Stromal cell of bone marrow (primary cell): Measurements from ENCODE around the gene IQSEC1.
A peak's percentile ranks its signal among the peaks of the same experiment; 100 is the strongest.
"Not testable (repeated sequence)": the region's sequence is repeated elsewhere in the genome, so short reads cannot be mapped to it uniquely, and the experiment has no call there.

Source experiments
- DNase-seq: peaks from one replicate; pipeline ENCODE4 v3.0.0-alpha.2; 2012; ENCODE audit warnings: low read depth

The IQSEC1 gene

DNA sequence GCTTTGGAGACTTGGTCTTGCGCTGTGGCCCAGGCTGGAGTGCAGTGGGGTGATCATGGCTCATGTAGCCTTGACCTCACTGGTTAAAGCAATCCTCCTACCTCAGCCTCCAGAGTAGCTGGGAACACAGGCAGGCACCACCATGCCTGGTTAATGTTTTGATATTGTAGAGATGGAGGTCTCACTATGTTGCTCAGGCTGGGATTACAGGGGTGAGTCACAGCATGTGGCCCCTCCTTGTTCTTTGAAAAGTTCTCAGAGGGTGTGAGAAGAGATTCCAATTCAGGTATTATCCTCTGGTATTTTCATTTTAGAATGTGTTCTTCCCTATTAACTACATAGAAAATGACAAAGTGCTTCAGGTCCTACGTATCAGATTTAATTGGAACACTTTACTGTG lies 180.0 kb downstream of the IQSEC1 start:
- no peak for DNase-seq

- DNase-seq = no peak
These were observed 180.4 kb downstream of the IQSEC1 start for GRCh38 chr3:12892840-12893189.

DNA sequence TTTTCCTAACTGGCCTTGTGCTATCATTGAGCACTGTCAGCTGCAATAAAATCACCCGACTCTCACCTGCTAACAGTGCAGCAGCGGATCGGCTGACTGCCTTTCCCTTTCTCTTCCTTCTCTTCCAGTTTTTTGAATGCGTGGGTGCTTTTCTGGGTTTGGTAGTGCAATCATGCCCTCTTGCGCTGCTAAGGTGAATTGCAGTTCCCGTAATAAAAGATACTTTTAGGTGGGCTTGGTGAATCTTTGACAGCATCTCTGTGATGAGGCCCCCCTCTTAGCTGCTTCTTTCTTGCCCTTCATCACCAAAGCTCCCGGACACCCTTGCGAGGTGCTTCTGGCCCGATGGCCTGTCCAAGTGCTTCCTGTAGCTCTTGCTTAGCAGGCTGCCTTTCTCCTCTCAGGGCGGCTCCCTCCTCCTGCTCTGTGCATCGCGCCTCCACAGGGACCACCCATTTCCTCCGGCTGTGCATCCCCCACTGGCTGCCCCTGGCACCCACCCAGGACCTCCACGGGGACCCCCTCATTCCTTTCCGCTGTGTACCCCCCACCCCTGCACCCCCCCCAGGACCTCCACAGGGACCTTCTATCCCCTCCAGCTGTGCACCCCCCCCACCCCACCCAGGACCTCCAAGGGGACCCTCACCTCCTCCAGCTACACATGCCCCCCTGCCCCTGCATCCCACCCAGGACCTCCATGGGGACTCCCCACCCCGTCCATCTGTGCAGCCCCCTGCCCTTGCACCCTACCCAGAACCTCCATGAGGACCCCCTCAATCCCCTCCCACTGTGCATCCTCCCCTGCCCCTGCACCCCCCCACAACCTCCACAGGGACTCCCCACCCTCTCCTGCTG lies 181.0 kb downstream of the IQSEC1 start:
- DNase-seq = peak; percentile 33

- no peak for DNase-seq
These were observed 181.7 kb downstream of the IQSEC1 start for GRCh38 chr3:12891391-12891984.

- DNase-seq = no peak
These were observed 182.4 kb downstream of the IQSEC1 start for GRCh38 chr3:12890610-12891390.

DNA sequence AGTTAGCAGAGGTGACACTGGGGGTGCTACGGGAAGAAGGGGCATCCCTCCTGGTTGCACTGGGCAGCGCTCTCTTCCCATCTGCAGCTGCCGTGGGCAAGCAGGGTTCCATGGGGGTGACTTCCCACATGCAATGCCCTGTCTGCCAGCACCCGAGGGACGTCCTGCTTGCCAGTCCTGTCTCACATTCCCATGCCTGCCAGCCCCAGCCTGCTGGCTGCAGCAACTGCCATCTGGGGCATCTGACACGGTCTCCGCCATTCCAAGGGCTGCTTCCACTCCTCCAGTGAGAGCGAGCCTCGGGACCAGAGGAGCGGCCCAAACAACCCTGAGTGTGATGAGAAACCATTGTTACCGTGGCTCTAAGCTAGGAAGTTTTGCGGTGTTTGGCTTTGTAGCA lies 186.5 kb downstream of the IQSEC1 start:
- DNase-seq = no peak

DNA sequence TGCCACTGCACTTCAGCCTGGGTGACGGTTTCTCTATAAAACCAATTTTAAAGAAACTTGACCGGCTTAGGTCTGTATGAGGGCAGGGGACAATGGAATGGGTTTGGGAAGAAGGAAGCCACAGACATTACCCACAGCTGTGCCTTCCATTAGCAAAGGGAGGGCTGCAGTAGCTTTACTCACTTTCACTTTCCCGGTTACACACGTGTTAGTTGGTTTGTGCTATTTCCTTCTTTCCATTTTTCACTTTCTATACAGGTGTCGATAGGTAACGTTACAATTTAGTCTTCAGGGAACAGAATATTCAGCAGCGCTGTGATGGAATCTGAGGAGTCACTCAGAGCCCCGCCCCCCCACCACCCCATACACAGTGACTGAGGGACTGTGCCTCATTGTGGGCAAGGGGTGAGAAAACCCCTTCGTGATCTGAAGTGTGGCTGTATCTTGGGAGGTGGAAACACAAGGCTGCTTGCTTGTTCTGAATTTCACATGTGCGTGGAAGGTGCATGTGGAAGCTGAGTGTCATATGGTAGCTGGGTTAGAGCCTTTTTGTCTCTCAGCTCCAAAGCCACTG lies 187.0 kb downstream of the IQSEC1 start:
- DNase-seq = no peak

- no peak for DNase-seq
These were observed 187.7 kb downstream of the IQSEC1 start for GRCh38 chr3:12885583-12885930.

DNA sequence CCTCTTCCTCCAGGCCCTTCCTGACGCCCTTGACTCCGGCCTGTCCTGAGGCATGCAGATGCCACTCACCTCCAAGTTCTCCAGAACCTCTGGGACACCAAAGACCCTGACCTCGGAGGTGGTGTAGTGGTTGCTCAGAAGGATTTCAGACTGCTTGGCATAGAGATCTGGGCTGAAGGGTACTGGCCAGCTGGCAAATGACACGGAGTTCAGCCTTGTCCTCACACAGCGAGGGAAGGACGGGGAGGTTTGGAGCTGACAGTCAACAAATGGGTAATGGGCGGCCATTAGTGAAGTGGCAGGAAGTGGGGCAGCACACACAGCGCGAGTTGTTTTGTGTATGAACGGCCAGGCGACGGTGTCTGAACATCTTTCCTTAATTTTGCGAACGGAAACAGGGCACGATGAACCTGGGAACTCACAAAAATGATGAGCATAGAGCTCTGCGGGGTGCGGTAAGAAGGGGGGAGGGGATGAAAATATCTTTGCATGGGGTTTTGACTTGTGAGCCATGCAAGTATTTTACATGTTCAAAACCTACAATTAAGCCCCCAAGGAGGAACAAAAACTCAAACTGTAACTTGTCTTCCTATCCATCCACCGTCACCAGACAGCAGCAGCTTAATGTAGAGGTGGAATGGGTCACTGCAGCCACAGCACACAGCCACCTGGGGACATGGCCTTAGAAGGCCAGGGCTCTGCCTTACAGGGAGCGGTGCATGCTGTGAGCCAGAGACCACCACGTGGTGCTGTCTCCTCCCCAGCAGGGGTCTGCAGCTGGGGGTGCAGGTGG lies 188.2 kb downstream of the IQSEC1 start:
- no peak for DNase-seq

DNA sequence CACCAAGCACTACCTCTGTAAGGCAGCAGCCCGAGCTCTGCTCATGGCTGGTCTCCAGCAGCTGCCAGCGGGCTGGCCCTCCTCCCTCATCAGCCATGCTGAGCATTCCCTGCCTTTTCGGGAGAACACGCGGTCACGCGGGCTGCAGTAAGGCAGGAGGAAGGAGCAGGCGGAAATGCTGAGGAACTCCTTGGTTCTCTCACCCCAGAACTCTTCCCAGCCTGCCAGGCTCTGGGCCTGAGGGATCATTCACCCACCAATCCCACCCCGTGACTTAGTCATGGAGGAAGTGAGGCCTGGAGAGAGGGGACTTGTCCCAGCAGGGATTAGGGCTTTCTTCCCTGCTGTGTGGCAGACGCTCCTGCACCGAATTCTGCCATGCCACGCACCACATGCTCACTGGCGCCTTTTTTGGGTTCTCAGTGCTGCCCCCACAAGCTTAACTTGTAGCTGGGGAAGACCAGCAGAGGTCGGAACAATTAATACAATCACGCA lies 189.0 kb downstream of the IQSEC1 start:
- DNase-seq = no peak

DNA sequence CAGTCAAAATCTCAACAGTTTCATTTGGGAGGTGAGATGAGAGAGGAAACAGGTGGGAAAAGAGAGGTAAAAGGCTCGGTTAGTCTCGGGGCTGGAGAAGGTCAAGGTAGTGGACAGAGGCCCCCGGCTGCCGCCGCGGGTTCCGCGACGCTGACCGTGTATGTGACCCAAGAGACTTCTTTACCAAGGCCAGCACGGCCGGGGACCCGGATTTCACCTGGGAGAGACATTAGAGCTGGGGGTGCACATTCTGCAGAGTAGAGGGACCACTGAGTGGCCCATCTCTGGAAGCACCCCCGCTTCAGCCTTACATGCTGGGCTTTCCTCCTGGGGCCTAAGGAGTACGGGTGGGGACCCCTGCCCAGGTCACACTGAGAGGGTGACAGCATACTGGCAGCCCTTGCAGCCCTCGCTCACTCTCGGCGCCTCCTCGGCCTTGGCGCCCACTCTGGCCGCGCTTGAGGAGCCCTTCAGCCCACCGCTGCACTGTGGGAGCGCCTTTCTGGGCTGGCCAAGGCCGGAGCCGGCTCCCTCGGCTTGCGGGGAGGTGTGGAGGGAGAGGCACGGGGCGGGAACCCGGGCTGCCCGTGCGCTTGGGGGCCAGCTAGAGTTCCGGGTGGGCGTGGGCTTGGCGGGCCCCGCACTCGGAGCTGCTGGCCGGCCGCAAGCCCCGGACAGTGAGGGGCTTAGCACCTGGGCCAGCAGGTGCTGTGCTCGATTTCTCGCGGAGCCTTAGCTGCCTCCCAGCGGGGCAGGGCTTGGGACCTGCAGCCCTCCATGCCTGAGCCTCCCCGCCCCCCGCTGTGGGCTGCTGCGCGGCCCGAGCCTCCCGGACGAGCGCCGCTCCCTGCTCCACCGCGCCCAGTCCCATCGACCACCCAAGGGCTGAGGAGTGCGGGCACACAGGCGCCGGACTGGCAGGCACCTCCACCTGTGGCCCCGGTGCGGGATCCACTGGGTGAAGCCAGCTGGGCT lies 190.6 kb downstream of the IQSEC1 start:
- DNase-seq = no peak

DNA sequence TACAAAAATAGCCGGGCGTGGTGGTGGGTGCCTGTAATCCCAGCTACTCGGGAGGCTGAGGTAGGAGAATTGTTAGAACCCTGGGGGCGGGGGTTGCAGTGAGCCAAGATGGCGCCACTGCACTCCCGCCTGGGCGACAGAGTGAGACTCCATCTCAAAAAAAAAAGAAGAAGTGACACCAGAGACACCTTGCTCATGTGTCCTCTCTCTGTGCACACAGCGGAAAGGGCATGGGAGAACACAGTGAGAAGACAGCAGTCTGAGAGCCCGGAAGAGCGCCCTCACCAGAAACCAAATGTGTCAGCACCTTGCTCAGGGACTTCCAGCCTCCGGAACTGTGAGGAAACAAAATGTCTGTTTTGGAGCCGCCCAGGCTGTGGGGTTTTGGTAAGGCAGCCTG lies 191.4 kb downstream of the IQSEC1 start:
- DNase-seq = not testable (repeated sequence)

DNA sequence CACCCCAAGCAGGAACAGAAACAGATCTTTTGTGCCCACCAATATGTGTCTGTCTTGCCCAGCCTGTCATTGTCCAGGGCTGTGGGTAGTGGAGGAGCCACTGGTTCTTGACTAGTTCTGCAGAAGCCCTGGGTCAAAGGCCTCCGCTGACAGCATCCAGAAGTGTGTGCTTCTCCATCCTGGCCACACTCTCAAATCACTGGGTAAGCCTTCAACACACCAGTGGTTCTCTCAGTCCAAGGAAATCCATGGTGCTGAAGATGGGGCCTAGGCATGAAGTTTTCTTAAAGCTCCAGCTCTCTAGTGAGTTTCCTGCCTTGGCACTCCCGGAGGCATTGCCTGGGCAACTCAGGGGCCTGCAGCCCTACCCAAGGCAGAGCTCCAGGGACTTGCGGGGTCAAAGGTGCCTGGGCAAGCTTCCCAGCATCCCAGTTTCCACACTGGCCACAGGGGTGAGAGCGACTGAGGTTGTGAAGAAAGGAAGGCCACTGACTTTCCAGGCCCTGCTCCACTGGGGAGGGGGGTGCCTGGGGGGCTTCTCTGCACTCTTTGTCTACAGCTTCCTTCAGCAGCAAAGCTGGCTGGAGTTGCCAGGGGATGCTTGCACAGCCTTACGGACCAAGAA lies 193.9 kb downstream of the IQSEC1 start:
- DNase-seq = no peak

DNA sequence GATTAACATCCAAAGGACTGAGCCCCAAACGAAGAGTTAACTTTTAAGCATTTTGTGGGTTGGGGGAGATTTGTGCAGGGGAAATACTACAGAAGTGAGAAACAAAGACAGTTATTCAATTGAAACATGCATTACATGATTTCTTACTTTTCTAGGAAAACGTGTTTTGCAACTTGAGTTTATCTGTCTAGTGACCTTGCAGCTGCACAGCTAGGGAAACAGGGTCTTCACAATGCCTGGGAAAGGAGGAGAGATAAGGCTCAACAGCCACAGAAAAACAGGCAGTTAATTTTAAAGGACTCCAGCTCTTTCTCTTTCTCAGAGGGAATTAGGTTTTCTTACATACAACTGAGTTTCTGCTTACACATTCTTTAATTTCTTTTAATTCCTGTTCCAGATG lies 194.5 kb downstream of the IQSEC1 start:
- not testable (repeated sequence) for DNase-seq

DNA sequence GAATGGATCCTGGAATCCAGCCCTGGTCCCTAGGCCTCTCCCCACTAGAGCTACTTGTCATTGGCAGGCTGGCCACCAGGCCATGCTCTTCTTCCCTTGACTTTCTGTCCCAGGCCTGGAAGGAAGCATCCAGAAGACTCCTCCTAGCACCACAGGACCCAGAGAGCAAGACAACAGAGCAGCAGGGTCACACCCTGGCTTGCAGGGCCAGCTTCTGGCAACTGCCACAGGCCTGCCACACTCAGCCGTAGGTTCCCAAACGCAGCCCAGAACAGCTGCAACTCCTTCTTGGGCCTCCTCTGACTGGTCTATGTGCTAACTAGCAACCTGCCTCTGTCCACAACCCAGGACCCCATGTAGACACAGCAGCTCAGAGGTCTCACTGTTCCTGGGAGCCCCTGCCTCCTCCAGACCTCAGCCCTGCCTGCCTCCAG lies 195.1 kb downstream of the IQSEC1 start:
- DNase-seq = no peak

- no peak for DNase-seq
These were observed 196.2 kb downstream of the IQSEC1 start for GRCh38 chr3:12877040-12877439.

DNA sequence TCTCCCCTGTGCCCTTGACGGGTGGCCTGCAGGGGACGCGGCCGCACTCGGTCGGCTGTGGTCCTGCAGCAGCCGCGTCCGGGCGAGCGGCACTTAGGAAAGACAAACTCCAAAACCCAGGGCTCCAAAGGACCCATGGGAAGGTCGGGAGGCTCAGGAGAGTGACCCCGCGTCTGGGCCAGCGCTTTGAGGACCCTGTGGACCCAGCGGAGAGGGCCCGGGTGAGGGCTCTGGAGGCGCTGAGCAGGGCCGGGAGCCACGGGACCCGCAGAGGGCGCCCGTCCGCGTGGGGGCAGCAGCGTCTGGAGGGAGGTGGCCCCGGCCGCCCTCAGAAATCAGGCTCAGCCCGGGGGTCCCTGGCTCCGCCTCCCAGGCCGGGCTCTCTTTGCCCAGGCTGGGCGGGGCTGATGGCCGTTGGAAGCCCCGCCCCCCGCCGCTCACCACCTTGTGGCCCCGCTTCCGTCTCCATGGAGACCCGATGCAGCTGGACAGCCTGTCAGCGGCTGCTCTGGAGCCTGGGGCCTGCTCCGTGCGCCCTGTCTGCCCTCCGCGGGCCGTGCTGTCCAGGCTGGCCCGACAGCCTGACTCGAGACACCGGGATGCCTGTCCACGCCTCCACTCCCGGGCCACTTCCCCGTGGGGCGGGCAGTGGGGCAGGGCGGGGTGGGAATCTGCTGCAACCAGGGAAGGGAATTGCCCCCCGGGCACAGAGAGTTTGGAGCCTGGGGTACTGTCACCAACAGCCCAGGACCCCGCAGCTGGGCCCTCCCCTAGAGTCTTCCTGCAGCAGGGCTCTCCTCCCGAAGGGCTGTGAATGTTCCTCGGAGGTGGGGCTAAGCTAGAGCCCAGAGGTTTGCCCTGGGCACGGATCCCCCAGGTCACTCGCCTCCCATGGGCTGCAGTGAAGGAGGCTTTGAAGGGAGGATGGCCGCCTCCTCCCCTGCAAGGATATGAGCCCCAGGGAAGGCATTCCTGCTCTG lies 197.1 kb downstream of the IQSEC1 start:
- DNase-seq = no peak

GRCh38 chr3:12871404-12871983 lies 201.7 kb downstream of the IQSEC1 start:
- DNase-seq = no peak
